CD4-positive, alpha-beta T cell (primary cell): ENCODE results near the gene PAGE3. TPM values are rescaled to one million over a fixed set of nuclear protein-coding genes. Genes with fewer than 3 reads are reported as not detected.

Source experiments
- ATAC-seq: fragments of 200-7000 bp; cut with Tn5 transposase; one replicate; pipeline ENCODE4 v1.10.0; 2022; ENCODE audit warnings: mild to moderate bottlenecking; ENCODE audit not compliant: poor library complexity
- CTCF ChIA-PET: fragments of 350-600 bp; sonication (Branson Sonifier 250); formaldehyde crosslinking; loops from one replicate; lab custom pipeline; 2021; ENCODE audit warnings: antibody characterized with exemption, inconsistent platforms; lab: Charles Lee
- POLR2A ChIA-PET: fragments of 350-600 bp; sonication (Branson Sonifier 250); formaldehyde crosslinking; loops from one replicate; lab custom pipeline; 2021; ENCODE audit warnings: antibody characterized with exemption, inconsistent platforms; lab: Charles Lee
- DNase-seq, 14 experiments: peaks; one replicate each; pipeline ENCODE4 v3.0.0-alpha.2; 2013 to 2020; ENCODE audit warnings: mixed read lengths in 2 of 14
- H3K27ac ChIP-seq, 2 donors: one replicate each; pipeline versions ENCODE4 v1.5.1 to v1.7.0; 2013; ENCODE audit warnings: low read length in 2 of 2, low read depth in 1 of 2, mild to moderate bottlenecking in 1 of 2
- H3K27me3 ChIP-seq, 2 experiments: 1 replicate in 1 of 2; 2 replicates in 1 of 2; pipeline versions ENCODE4 v1.6.1 to v1.7.0; 2013; ENCODE audit warnings: low read length in 2 of 2, control low read depth in 1 of 2, mild to moderate bottlenecking in 1 of 2, moderate library complexity in 1 of 2; ENCODE audit not compliant: insufficient read depth in 2 of 2, control insufficient read depth in 1 of 2
- H3K36me3 ChIP-seq: one replicate; pipeline ENCODE4 v1.6.1; 2013; ENCODE audit warnings: low read length, control low read depth; ENCODE audit not compliant: insufficient read depth
- H3K4me1 ChIP-seq: one replicate; pipeline ENCODE4 v1.6.1; 2013; ENCODE audit warnings: low read length, control low read depth; ENCODE audit not compliant: insufficient read depth
- H3K4me3 ChIP-seq: one replicate; pipeline ENCODE4 v1.5.1; 2013; ENCODE audit warnings: mild to moderate bottlenecking, low read length, moderate library complexity
- H3K9me3 ChIP-seq, 2 experiments: 1 replicate in 1 of 2; 2 replicates in 1 of 2; pipeline versions ENCODE4 v1.6.1 to v1.7.0; 2013; ENCODE audit warnings: low read length in 2 of 2, mild to moderate bottlenecking in 2 of 2, control low read depth in 1 of 2, moderate library complexity in 1 of 2; ENCODE audit not compliant: control insufficient read depth in 1 of 2, insufficient read depth in 1 of 2
- H3K27ac Mint-ChIP-seq: one replicate; pipeline ENCODE4 v1.8.0; 2020; ENCODE audit warnings: mixed read lengths
- H3K27me3 Mint-ChIP-seq: one replicate; pipeline ENCODE4 v1.8.0; 2021; ENCODE audit warnings: mixed read lengths
- H3K36me3 Mint-ChIP-seq: one replicate; pipeline ENCODE4 v1.8.0; 2021; ENCODE audit warnings: low read depth, mixed read lengths
- H3K4me1 Mint-ChIP-seq: one replicate; pipeline ENCODE4 v1.8.0; 2021; ENCODE audit warnings: low read depth, mixed read lengths
- H3K4me3 Mint-ChIP-seq: one replicate; pipeline ENCODE4 v1.8.0; 2020; ENCODE audit warnings: mild to moderate bottlenecking, mixed read lengths
- H3K9me3 Mint-ChIP-seq: one replicate; pipeline ENCODE4 v1.8.0; 2020; ENCODE audit warnings: mixed read lengths
- intact Hi-C, 2 experiments: fragments of 100-400 bp; cut with DNase I in 1 of 2; cut with micrococcal nuclease in 1 of 2; formaldehyde crosslinking; loops; one replicate each; pipeline versions ENCODE4 v1.15.1 to v1.9.0; 2023 to 2025; cut with DNase I, micrococcal nuclease
- polyA plus RNA-seq, 2 donors: library from polyadenylated mRNA; unstranded; fragments of 120-200 nt; gene quantifications; one replicate each; pipeline ENCODE4 v1.2.1, GENCODE V29; 2013
- total RNA-seq, 174 experiments: library from RNA in 2 of 174; stranded (reverse) in 2 of 174; gene quantifications; one replicate each; pipeline ENCODE4 v1.2.3 and lab custom pipeline; 2021 to 2026
- TF ChIP-seq, protein P1 (sequence below): fragments of 200-600 bp; IDR thresholded peaks from one replicate; pipeline ENCODE4 v1.8.0; 2022; ENCODE audit warnings: antibody characterized with exemption, mild to moderate bottlenecking

PAGE3 gene, protein sequence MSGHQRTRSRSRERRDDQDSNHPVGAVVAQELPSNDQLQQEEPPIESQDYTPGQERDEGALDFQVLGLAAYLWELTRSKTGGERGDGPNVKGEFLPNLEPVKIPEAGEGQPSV
- total RNA-seq (not detected), total RNA-seq (lab: John Stamatoyannopoulos, UW) (0 to 0.06 (median 0) reads per million in 172 experiments)
- not detected for polyA plus RNA-seq (2013, experiment 1 of 2)
- polyA plus RNA-seq (2013, experiment 2 of 2) = not detected

DNA sequence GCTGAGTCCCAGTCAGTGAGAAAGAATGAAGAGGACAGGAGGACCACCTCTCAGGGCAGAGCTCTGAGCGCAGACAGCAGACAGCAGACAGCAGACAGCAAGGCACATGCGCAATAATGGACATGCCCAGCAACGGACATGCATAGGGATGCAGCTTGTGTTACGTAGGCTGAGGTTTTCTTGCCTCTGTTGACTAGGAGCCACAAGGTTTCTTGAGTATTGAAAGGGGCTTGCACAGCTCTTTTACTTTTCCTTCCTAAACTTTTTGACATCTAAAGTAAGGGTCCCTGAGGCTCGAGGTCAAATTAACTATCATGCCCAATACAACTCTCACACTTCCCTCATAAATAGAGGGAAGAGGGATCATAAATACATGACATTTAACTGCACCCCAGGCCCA is at the start of gene PAGE3:
Gene PAGE3 (minus strand): TSS at position 101 of the 400 bp plus-strand sequence. CDS start 1,013 bp downstream, outside the sequence.
- Mint-ChIP-seq H3K27me3 (no peaks in the 10 kb centered on the region), H3K4me1 (no peaks in the 10 kb centered on the region), H3K27ac (no peak within 1 kb of the TSS), H3K9me3 (no peaks in the 10 kb centered on the region), H3K36me3 (no peaks in the 10 kb centered on the region), H3K4me3 (no peak within 1 kb of the TSS)
- intact Hi-C loops = no loop called here
- H3K9me3 ChIP-seq = no peaks in the 10 kb centered on the region
- ChIA-PET CTCF (no interaction called here), POLR2A (no interaction called here)
- TF ChIP-seq, protein P1, sequence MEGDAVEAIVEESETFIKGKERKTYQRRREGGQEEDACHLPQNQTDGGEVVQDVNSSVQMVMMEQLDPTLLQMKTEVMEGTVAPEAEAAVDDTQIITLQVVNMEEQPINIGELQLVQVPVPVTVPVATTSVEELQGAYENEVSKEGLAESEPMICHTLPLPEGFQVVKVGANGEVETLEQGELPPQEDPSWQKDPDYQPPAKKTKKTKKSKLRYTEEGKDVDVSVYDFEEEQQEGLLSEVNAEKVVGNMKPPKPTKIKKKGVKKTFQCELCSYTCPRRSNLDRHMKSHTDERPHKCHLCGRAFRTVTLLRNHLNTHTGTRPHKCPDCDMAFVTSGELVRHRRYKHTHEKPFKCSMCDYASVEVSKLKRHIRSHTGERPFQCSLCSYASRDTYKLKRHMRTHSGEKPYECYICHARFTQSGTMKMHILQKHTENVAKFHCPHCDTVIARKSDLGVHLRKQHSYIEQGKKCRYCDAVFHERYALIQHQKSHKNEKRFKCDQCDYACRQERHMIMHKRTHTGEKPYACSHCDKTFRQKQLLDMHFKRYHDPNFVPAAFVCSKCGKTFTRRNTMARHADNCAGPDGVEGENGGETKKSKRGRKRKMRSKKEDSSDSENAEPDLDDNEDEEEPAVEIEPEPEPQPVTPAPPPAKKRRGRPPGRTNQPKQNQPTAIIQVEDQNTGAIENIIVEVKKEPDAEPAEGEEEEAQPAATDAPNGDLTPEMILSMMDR = no peak
- ATAC-seq = no peak
- no peak within 1 kb of the TSS for H3K4me3 ChIP-seq
- H3K36me3 ChIP-seq = no peaks in the 10 kb centered on the region
- H3K27me3 ChIP-seq = no peaks in the 10 kb centered on the region
- DNase-seq = no peak
- no peak within 1 kb of the TSS for H3K27ac ChIP-seq
- H3K4me1 ChIP-seq = no peaks in the 10 kb centered on the region

DNA sequence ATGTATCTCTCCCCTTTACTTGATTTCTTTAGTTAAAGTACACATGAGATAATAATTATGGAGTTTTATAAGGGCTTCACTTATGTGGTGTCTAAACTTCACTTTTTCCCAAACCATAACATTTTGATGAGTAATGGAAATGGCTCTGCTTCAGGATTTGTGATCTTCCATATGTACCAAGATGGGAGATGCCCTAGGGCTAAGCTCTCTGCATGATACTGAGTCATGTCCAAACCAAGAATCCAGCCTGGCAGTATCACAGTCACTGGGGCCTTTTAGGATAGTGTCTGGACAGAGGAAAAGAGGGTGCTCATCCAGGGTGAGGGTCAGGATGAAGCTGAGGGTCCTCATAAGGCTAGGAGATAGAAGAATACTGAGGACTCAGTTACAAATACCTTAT is 47.9 kb upstream of the PAGE3 start:
- Histone ChIP-seq H3K27ac (no peak overlapping the region), H3K36me3 (no peaks in the 10 kb centered on the region), H3K27me3 (no peaks in the 10 kb centered on the region), H3K9me3 (no peaks in the 10 kb centered on the region), H3K4me3 (no peak overlapping the region), H3K4me1 (no peaks in the 10 kb centered on the region)
- intact Hi-C loops = no loop called here
- no peak overlapping the region for H3K27ac Mint-ChIP-seq
- ChIA-PET POLR2A (no interaction called here), CTCF (no interaction called here)
- no peaks in the 10 kb centered on the region for H3K9me3 Mint-ChIP-seq
- H3K27me3 Mint-ChIP-seq = peaks cover 6% of the 10 kb centered on the region
- ATAC-seq (no peak), DNase-seq (no peak)
- H3K4me3 Mint-ChIP-seq = no peak overlapping the region
- no peaks in the 10 kb centered on the region for H3K4me1 Mint-ChIP-seq
- TF ChIP-seq, protein P1 = no peak
- no peaks in the 10 kb centered on the region for H3K36me3 Mint-ChIP-seq

DNA sequence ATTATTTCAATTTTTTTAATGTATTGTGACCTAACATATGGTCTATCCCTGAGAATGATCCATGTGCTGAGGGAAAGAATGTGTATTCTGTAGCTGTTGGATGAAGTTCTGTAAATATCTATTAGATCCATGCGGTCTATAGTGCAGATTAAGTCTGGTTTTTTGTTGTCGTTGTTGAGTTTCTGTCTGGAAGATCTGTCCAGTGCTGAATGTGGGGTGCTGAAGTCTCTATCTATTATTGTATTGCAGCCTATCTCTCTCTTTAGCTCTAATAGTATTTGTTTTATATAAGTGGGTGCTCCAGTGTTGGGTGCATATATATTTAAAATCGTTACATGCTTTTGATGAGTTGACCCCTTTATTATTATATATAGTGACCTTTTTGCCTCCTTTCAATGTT is 26.2 kb upstream of the PAGE3 start:
- H3K36me3 ChIP-seq = no peaks in the 10 kb centered on the region
- no peaks in the 10 kb centered on the region for H3K4me1 Mint-ChIP-seq
- no peak overlapping the region for H3K27ac Mint-ChIP-seq
- CTCF ChIA-PET = no interaction called here
- no peaks in the 10 kb centered on the region for H3K9me3 ChIP-seq
- H3K27me3 ChIP-seq = no peaks in the 10 kb centered on the region
- H3K36me3 Mint-ChIP-seq = no peaks in the 10 kb centered on the region
- no peaks in the 10 kb centered on the region for H3K27me3 Mint-ChIP-seq
- no peaks in the 10 kb centered on the region for H3K4me1 ChIP-seq
- POLR2A ChIA-PET = no interaction called here
- no peak overlapping the region for H3K4me3 Mint-ChIP-seq
- intact Hi-C loops = no loop called here
- TF ChIP-seq, protein P1 = no peak
- ATAC-seq (no peak), DNase-seq (no peak)
- no peaks in the 10 kb centered on the region for H3K9me3 Mint-ChIP-seq
- no peak overlapping the region for H3K4me3 ChIP-seq
- H3K27ac ChIP-seq = no peak overlapping the region
